Kidney (tissue), 14 donors: ENCODE data around the gene PUDP. TPM values are rescaled to one million over a fixed set of nuclear protein-coding genes. Genes with fewer than 3 reads are reported as not detected.

Experiments
- DNase-seq, 5 donors: peaks; one replicate each; pipeline ENCODE4 v3.0.0-alpha.2; 2013 to 2020
- FAIRE-seq: peaks from 2 replicates; lab custom pipeline; 2012; peaks lifted over from hg19 to GRCh38; lab: Jason Lieb, UNC
- H3K27ac ChIP-seq, 2 donors: one replicate each; pipeline ENCODE4 v1.7.0; 2013; ENCODE audit warnings: low read depth in 2 of 2, low read length in 2 of 2, inconsistent platforms in 1 of 2
- H3K27me3 ChIP-seq: one replicate; pipeline ENCODE4 v1.7.1; 2013; ENCODE audit warnings: low read length, inconsistent platforms; ENCODE audit not compliant: control insufficient read depth, insufficient read depth
- H3K36me3 ChIP-seq, 3 donors: one replicate each; pipeline versions ENCODE4 v1.7.0 to v1.7.1; 2013; ENCODE audit warnings: low read length in 3 of 3, control low read depth in 1 of 3, inconsistent platforms in 1 of 3; ENCODE audit not compliant: insufficient read depth in 3 of 3, control insufficient read depth in 2 of 3
- H3K4me1 ChIP-seq, 3 donors: one replicate each; pipeline versions ENCODE4 v1.7.0 to v1.7.1; 2013; ENCODE audit warnings: low read length in 3 of 3, inconsistent platforms in 1 of 3, low read depth in 1 of 3; ENCODE audit not compliant: control insufficient read depth in 2 of 3, insufficient read depth in 2 of 3
- H3K4me3 ChIP-seq, 3 donors: one replicate each; pipeline versions ENCODE4 v1.7.0 to v1.8.1; 2013; ENCODE audit warnings: low read length in 3 of 3, control low read depth in 1 of 3, inconsistent platforms in 1 of 3
- H3K9ac ChIP-seq, 3 donors: one replicate each; pipeline versions ENCODE4 v1.7.0 to v1.7.1; 2013; ENCODE audit warnings: low read length in 3 of 3, control low read depth in 1 of 3, inconsistent platforms in 1 of 3
- H3K9me3 ChIP-seq, 3 donors: one replicate each; pipeline versions ENCODE4 v1.7.0 to v1.7.1; 2013; ENCODE audit warnings: low read length in 3 of 3, control low read depth in 1 of 3, inconsistent platforms in 1 of 3; ENCODE audit not compliant: control insufficient read depth in 2 of 3, insufficient read depth in 1 of 3
- intact Hi-C: fragments of 100-400 bp; cut with DNase I; formaldehyde crosslinking; loops from one replicate; pipeline ENCODE4 v1.11.1; 2022
- polyA plus RNA-seq: library from polyadenylated mRNA; stranded (reverse); fragments of 350-450 nt; fragmentation: Illumina TruSeq; extraction: RNeasy Lipid Tissue Mini Kit (QIAGEN cat#74804); gene quantifications from one replicate; pipeline ENCODE4 v1.2.3, GENCODE V29; 2014; ENCODE audit warnings: low read depth, low replicate concordance; ENCODE audit not compliant: insufficient read depth
- total RNA-seq: library from RNA; stranded (reverse); fragmentation: NEBNext Ultra II Directional; extraction: Animal tissue kit (Norgen Biotek cat#: 25700); gene quantifications from one replicate; pipeline ENCODE4 v1.2.1, GENCODE V29; 2021
- TF ChIP-seq, protein P1 (sequence below): IDR thresholded peaks from 3 replicates; pipeline ENCODE4 v1.5.1; 2012; ENCODE audit warnings: mild to moderate bottlenecking, moderate library complexity, borderline replicate concordance; ENCODE audit not compliant: insufficient read depth; ENCODE audit errors: extremely low read depth
- donor health status: control.
- donor health status: control.
- donor health status: control.
- donor health status: control.
- donor health status: control.
- donor health status: DM: yes; HTN: yes; CAD: no.
- donor health status: Normal renal cell carcinoma (clear cell type).

The PUDP gene
- total and polyA plus RNA-seq, 2 donors from 2014 or later: 17.4 to 31.0 TPM

- no peaks in the 10 kb centered on the region for H3K4me1 ChIP-seq
- no peak overlapping the region for H3K4me3 ChIP-seq
- no peak overlapping the region for H3K27ac ChIP-seq
- DNase-seq: no peak
- TF ChIP-seq, protein P1, sequence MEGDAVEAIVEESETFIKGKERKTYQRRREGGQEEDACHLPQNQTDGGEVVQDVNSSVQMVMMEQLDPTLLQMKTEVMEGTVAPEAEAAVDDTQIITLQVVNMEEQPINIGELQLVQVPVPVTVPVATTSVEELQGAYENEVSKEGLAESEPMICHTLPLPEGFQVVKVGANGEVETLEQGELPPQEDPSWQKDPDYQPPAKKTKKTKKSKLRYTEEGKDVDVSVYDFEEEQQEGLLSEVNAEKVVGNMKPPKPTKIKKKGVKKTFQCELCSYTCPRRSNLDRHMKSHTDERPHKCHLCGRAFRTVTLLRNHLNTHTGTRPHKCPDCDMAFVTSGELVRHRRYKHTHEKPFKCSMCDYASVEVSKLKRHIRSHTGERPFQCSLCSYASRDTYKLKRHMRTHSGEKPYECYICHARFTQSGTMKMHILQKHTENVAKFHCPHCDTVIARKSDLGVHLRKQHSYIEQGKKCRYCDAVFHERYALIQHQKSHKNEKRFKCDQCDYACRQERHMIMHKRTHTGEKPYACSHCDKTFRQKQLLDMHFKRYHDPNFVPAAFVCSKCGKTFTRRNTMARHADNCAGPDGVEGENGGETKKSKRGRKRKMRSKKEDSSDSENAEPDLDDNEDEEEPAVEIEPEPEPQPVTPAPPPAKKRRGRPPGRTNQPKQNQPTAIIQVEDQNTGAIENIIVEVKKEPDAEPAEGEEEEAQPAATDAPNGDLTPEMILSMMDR: no peak
- H3K9ac ChIP-seq: no peak overlapping the region
- intact Hi-C loops: no loop called here
- no peak for FAIRE-seq
- H3K27me3 ChIP-seq: no peaks in the 10 kb centered on the region
- no peaks in the 10 kb centered on the region for H3K36me3 ChIP-seq
- H3K9me3 ChIP-seq: no peaks in the 10 kb centered on the region
Measured at GRCh38 chrX:7071390-7071789, 76.6 kb downstream of the PUDP start.

DNA sequence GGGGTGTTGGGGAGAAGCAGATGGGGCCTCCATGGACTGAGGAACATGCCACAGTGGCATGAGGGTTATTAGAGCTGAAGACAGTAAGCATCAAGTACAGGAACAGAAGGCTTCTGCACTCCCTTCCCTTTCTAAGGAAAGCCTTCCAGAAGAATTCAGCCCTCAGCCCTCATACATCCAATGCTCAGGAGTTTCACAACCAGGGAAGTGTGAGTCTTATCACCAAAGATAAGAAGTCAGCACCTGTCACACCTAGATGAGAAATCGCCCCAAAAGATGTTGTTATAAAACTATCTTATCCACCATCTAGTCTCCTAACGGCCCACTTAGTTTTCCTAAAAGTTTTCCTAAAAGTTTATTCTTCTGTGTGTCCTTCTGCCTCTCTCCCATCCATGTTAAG, 78.4 kb downstream of the PUDP start:
- no peak for FAIRE-seq
- Histone ChIP-seq H3K27ac (no peak overlapping the region), H3K4me1 (no peaks in the 10 kb centered on the region)

GRCh38 chrX:7068939-7069367, 79.0 kb downstream of the PUDP start:
- no peak overlapping the region for H3K9ac ChIP-seq
- FAIRE-seq (no peak), DNase-seq (no peak)
- no peaks in the 10 kb centered on the region for H3K4me1 ChIP-seq
- no peaks in the 10 kb centered on the region for H3K36me3 ChIP-seq
- no peak overlapping the region for H3K4me3 ChIP-seq
- intact Hi-C loops: no loop called here
- H3K9me3 ChIP-seq: no peaks in the 10 kb centered on the region
- TF ChIP-seq, protein P1: no peak
- H3K27ac ChIP-seq: no peak overlapping the region
- H3K27me3 ChIP-seq: no peaks in the 10 kb centered on the region

More for the DNA sequence above, 78.4 kb downstream of the PUDP start:
- TF ChIP-seq, protein P1: no peak
- H3K9me3 ChIP-seq: no peaks in the 10 kb centered on the region
- no peak for DNase-seq
- H3K4me3 ChIP-seq: no peak overlapping the region
- no peak overlapping the region for H3K9ac ChIP-seq
- intact Hi-C loops: no loop called here
- H3K27me3 ChIP-seq: no peaks in the 10 kb centered on the region
- no peaks in the 10 kb centered on the region for H3K36me3 ChIP-seq

DNA sequence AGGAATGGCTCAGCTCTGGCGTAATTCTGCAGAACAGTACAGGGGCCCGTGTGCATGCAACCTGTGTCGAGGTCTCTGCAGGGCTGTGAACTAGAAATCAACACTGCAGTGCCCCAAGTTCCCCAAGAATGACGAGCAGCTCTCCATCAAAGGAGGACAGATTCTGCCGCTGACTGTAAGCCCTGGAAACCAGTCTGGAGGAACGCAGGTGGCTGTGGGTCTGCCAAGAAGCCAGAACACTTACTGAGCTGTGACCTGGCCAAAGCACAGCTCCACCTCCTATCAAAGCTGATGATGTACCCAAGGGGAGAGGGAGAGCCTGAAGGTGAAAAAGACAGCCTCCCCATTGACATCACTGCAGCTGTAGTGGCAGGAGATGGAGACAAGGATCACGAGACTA, 80.7 kb downstream of the PUDP start:
- intact Hi-C loops: no loop called here
- FAIRE-seq (no peak), DNase-seq (no peak)
- no peak overlapping the region for H3K4me3 ChIP-seq
- TF ChIP-seq, protein P1: no peak
- no peaks in the 10 kb centered on the region for H3K9me3 ChIP-seq
- no peaks in the 10 kb centered on the region for H3K27me3 ChIP-seq
- H3K27ac ChIP-seq: no peak overlapping the region
- no peak overlapping the region for H3K9ac ChIP-seq
- no peaks in the 10 kb centered on the region for H3K4me1 ChIP-seq
- H3K36me3 ChIP-seq: no peaks in the 10 kb centered on the region
